ENCODE measurements around the gene NIPBL.

The NIPBL gene

GRCh38 chr5:37109338-37109737 is 232.8 kb downstream of the NIPBL start:
- no peaks in the 10 kb centered on the region for H3K9me2 ChIP-seq (replicated peaks; ENCODE audit: insufficient read depth, low read length)
- H3K79me2 ChIP-seq (ENCODE audit: insufficient read depth, low read length), result no peaks in the 10 kb centered on the region
- H3F3A ChIP-seq (ENCODE audit: insufficient read depth), result no peaks in the 10 kb centered on the region
- no peaks in the 10 kb centered on the region for H3K9me3 ChIP-seq (ENCODE audit: insufficient read depth, low read length)
- H2AFZ ChIP-seq (ENCODE audit: low read depth, low read length, severe bottlenecking), result no peak overlapping the region
- H3K27me3 ChIP-seq (ENCODE audit: low read length), result no peaks in the 10 kb centered on the region
- no peak overlapping the region for H3K9ac ChIP-seq (ENCODE audit: low read length)
- H3K36me3 ChIP-seq (ENCODE audit: low read length), result no peaks in the 10 kb centered on the region
- TF ChIP-seq EZH2phosphoT487 (conservative IDR thresholded peaks at IDR 0.05; ENCODE audit: low read length) (no peak), CTCF (IDR thresholded peaks at IDR 0.05; ENCODE audit: insufficient read depth, low read length, poor library complexity, severe bottlenecking) (no peak)
- no peak overlapping the region for H3K4me2 ChIP-seq (ENCODE audit: low read depth, low read length, poor library complexity, severe bottlenecking)
- no peak overlapping the region for H3K27ac ChIP-seq (ENCODE audit: low read depth, low read length)
- no peak overlapping the region for H3K4me3 ChIP-seq (ENCODE audit: insufficient read depth, low read length, poor library complexity, severe bottlenecking)
- no peaks in the 10 kb centered on the region for H4K20me1 ChIP-seq (ENCODE audit: low read depth, low read length)

GRCh38 chr5:37110135-37110534 is 233.6 kb downstream of the NIPBL start:
- Histone ChIP-seq H3F3A (ENCODE audit: insufficient read depth) (no peaks in the 10 kb centered on the region), H3K4me3 (ENCODE audit: insufficient read depth, low read length, poor library complexity, severe bottlenecking) (no peak overlapping the region), H3K4me2 (ENCODE audit: low read depth, low read length, poor library complexity, severe bottlenecking) (no peak overlapping the region), H3K9ac (ENCODE audit: low read length) (no peak overlapping the region), H3K9me2 (replicated peaks; ENCODE audit: insufficient read depth, low read length) (no peaks in the 10 kb centered on the region), H3K79me2 (ENCODE audit: insufficient read depth, low read length) (no peaks in the 10 kb centered on the region), H4K20me1 (ENCODE audit: low read depth, low read length) (no peaks in the 10 kb centered on the region), H2AFZ (ENCODE audit: low read depth, low read length, severe bottlenecking) (no peak overlapping the region), H3K9me3 (ENCODE audit: insufficient read depth, low read length) (no peaks in the 10 kb centered on the region), H3K27ac (ENCODE audit: low read depth, low read length) (no peak overlapping the region), H3K36me3 (ENCODE audit: low read length) (no peaks in the 10 kb centered on the region), H3K27me3 (ENCODE audit: low read length) (no peaks in the 10 kb centered on the region)
- TF ChIP-seq CTCF (IDR thresholded peaks at IDR 0.05; ENCODE audit: insufficient read depth, low read length, poor library complexity, severe bottlenecking) (no peak), EZH2phosphoT487 (conservative IDR thresholded peaks at IDR 0.05; ENCODE audit: low read length) (no peak)

- TF ChIP-seq EZH2phosphoT487 (conservative IDR thresholded peaks at IDR 0.05; ENCODE audit: low read length) (no peak), CTCF (IDR thresholded peaks at IDR 0.05; ENCODE audit: insufficient read depth, low read length, poor library complexity, severe bottlenecking) (no peak)
- Histone ChIP-seq H3K27ac (ENCODE audit: low read depth, low read length) (no peak overlapping the region), H3K9me2 (replicated peaks; ENCODE audit: insufficient read depth, low read length) (no peaks in the 10 kb centered on the region), H2AFZ (ENCODE audit: low read depth, low read length, severe bottlenecking) (no peak overlapping the region), H3K79me2 (ENCODE audit: insufficient read depth, low read length) (no peaks in the 10 kb centered on the region), H4K20me1 (ENCODE audit: low read depth, low read length) (no peaks in the 10 kb centered on the region), H3K4me3 (ENCODE audit: insufficient read depth, low read length, poor library complexity, severe bottlenecking) (no peak overlapping the region), H3F3A (ENCODE audit: insufficient read depth) (no peaks in the 10 kb centered on the region), H3K9me3 (ENCODE audit: insufficient read depth, low read length) (no peaks in the 10 kb centered on the region), H3K36me3 (ENCODE audit: low read length) (no peaks in the 10 kb centered on the region), H3K4me2 (ENCODE audit: low read depth, low read length, poor library complexity, severe bottlenecking) (no peak overlapping the region), H3K9ac (ENCODE audit: low read length) (no peak overlapping the region), H3K27me3 (ENCODE audit: low read length) (no peaks in the 10 kb centered on the region)
Measured at GRCh38 chr5:37111426-37112382, 235.1 kb downstream of the NIPBL start.

Data from SU-DHL-6 (cell line).